Neural progenitor cell (in vitro differentiated cells): ENCODE results near the gene ZP1.

Source experiments
- CTCF ChIP-seq: fragments of 200-600 bp; sonication (generic); IDR thresholded peaks from 2 replicates; pipeline ENCODE4 v1.5.1; 2017; ENCODE audit warnings: antibody characterized with exemption, mild to moderate bottlenecking
- EZH2 ChIP-seq: fragments of 200-600 bp; sonication (generic); IDR thresholded peaks from 2 replicates; pipeline ENCODE4 v1.6.1; 2017; ENCODE audit warnings: antibody characterized with exemption, mild to moderate bottlenecking, moderate library complexity

- TF ChIP-seq CTCF, result no peak
- TF ChIP-seq EZH2, result no peak
These were observed 49.9 kb downstream of the ZP1 start for GRCh38 chr11:60917267-60917666.
